IPS-18a (cell line): Measurements from ENCODE around the gene GAS2.

Experiments used
- H3K27ac ChIP-seq: one replicate; pipeline ENCODE4 v1.5.1; 2013; ENCODE audit warnings: low read length
- H3K27me3 ChIP-seq: one replicate; pipeline ENCODE4 v1.6.1; 2013; ENCODE audit warnings: mild to moderate bottlenecking, low read length; ENCODE audit not compliant: control insufficient read depth, insufficient read depth
- H3K36me3 ChIP-seq: one replicate; pipeline ENCODE4 v1.6.1; 2013; ENCODE audit warnings: low read depth, low read length; ENCODE audit not compliant: control insufficient read depth
- H3K4me1 ChIP-seq: one replicate; pipeline ENCODE4 v1.6.1; 2013; ENCODE audit warnings: low read depth, low read length; ENCODE audit not compliant: control insufficient read depth
- H3K4me3 ChIP-seq: one replicate; pipeline ENCODE4 v1.5.1; 2013; ENCODE audit warnings: low read length
- H3K9ac ChIP-seq: one replicate; pipeline ENCODE4 v1.6.1; 2013; ENCODE audit warnings: mild to moderate bottlenecking, low read length, moderate library complexity
- H3K9me3 ChIP-seq: one replicate; pipeline ENCODE4 v1.6.1; 2013; ENCODE audit warnings: low read depth, low read length; ENCODE audit not compliant: control insufficient read depth

Gene GAS2

GRCh38 chr11:22775248-22775647, 108.8 kb downstream of the GAS2 start:
- Histone ChIP-seq H3K27me3 (no peaks in the 10 kb centered on the region), H3K36me3 (no peaks in the 10 kb centered on the region), H3K9me3 (no peaks in the 10 kb centered on the region), H3K4me3 (no peak overlapping the region), H3K9ac (no peak overlapping the region), H3K4me1 (no peaks in the 10 kb centered on the region), H3K27ac (no peak overlapping the region)

DNA sequence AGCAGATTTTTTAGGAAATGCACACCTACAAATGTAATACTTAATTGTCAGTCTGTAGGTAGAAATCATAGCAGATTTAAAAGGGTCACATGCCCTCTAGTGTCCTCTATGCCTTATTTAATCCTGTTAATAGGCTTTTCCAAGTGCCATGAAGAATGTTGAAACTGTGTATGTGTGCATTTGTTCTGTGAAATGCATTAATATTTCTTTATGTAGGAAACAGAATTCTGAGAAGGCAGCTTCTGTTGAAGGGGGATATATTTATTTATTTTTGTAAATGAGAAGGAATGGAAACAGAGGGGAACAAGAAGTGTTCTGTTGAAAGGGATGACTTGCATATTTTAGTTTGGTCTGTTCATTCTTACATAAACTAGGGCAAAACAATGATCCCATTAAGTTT, 112.2 kb downstream of the GAS2 start:
- no peaks in the 10 kb centered on the region for H3K27me3 ChIP-seq
- no peaks in the 10 kb centered on the region for H3K4me1 ChIP-seq
- H3K27ac ChIP-seq = no peak overlapping the region
- no peaks in the 10 kb centered on the region for H3K9me3 ChIP-seq
- H3K9ac ChIP-seq = no peak overlapping the region
- H3K36me3 ChIP-seq = no peaks in the 10 kb centered on the region
- no peak overlapping the region for H3K4me3 ChIP-seq

GRCh38 chr11:22779850-22780249, 113.4 kb downstream of the GAS2 start:
- Histone ChIP-seq H3K27me3 (no peaks in the 10 kb centered on the region), H3K4me3 (no peak overlapping the region), H3K9ac (no peak overlapping the region), H3K9me3 (no peaks in the 10 kb centered on the region), H3K36me3 (no peaks in the 10 kb centered on the region), H3K4me1 (no peaks in the 10 kb centered on the region), H3K27ac (no peak overlapping the region)

- Histone ChIP-seq H3K27me3 (no peaks in the 10 kb centered on the region), H3K4me1 (no peaks in the 10 kb centered on the region), H3K27ac (no peak overlapping the region), H3K9ac (no peak overlapping the region), H3K9me3 (no peaks in the 10 kb centered on the region), H3K36me3 (no peaks in the 10 kb centered on the region), H3K4me3 (no peak overlapping the region)
Measured at GRCh38 chr11:22780952-22781593, 114.7 kb downstream of the GAS2 start.

- no peaks in the 10 kb centered on the region for H3K9me3 ChIP-seq
Measured at GRCh38 chr11:22785251-22785650, 118.8 kb downstream of the GAS2 start.

DNA sequence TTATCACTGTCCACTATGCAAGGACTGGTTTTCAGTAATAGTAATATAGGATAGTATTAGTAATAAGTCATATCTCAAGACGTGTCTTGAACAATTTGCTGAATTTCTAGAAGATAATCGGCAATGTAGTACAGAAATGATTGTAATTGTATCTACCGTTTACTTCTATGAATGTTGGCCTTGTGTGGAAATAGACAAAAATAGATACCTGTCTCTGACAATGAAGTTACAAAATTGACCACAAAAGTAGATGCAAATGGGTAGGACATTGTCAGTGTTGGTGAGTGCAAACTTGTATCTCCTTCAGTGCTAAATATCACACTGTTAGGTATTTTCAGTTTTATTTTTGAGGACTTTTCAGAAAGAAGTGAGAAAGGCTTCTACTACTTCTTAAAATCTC, 120.1 kb downstream of the GAS2 start:
- Histone ChIP-seq H3K27ac (no peak overlapping the region), H3K9me3 (no peaks in the 10 kb centered on the region), H3K36me3 (no peaks in the 10 kb centered on the region), H3K9ac (no peak overlapping the region), H3K27me3 (no peaks in the 10 kb centered on the region), H3K4me3 (no peak overlapping the region), H3K4me1 (no peaks in the 10 kb centered on the region)

More at GRCh38 chr11:22785251-22785650, 118.8 kb downstream of the GAS2 start:
- Histone ChIP-seq H3K27me3 (no peaks in the 10 kb centered on the region), H3K9ac (no peak overlapping the region), H3K27ac (no peak overlapping the region), H3K36me3 (no peaks in the 10 kb centered on the region), H3K4me1 (no peaks in the 10 kb centered on the region), H3K4me3 (no peak overlapping the region)

DNA sequence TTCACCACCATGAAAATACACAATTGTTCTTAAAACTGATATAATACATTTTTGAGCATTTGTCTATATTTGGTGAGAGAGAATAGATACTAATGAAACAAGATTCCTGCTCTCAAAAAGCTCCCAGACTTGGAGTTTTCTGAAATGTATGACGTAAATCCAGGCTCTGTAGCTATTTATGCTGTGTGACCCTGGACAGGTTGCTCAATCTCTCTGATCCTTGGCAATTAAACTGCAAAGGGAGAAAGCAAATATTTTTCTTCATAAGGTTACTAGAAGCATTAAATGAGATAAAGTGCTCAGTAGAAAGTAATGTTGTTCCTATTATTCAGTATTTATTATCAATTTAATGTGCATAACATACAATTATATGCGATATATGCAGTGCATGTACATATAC, 120.6 kb downstream of the GAS2 start:
- Histone ChIP-seq H3K36me3 (no peaks in the 10 kb centered on the region), H3K27me3 (no peaks in the 10 kb centered on the region), H3K9me3 (no peaks in the 10 kb centered on the region), H3K4me1 (no peaks in the 10 kb centered on the region), H3K27ac (no peak overlapping the region), H3K9ac (no peak overlapping the region), H3K4me3 (no peak overlapping the region)

DNA sequence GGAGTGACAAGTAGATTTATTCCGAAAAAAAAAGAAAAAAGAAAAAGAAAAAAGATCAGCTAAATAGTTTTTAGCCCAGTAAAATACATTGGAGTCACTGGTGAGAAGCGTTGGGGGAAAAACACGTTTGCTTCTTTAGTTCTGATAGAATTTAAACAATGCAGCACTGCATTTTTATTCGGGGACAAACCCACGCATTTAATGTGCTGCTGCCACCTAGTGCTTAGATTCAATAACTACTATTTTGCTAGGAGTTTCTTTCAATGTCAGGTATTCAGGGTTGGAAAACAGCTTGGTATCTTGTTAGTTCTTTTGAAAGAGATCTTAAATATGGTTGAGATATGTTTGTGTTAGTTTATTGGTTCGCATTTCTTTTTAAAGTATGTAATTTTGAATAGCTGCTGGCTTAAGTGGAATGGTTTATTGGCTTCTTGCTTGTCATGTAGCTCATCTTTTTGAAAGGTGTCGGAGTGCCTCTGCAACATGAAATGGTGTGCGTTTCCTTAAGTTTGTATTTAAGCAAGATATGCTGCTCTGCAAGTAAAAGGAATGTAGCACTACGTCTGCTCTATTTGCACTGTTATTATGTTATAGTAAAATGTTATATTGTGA, 121.2 kb downstream of the GAS2 start:
- Histone ChIP-seq H3K9ac (no peak overlapping the region), H3K9me3 (no peaks in the 10 kb centered on the region), H3K36me3 (no peaks in the 10 kb centered on the region), H3K4me3 (no peak overlapping the region), H3K27me3 (no peaks in the 10 kb centered on the region), H3K27ac (no peak overlapping the region), H3K4me1 (no peaks in the 10 kb centered on the region)

GRCh38 chr11:22792497-22792896, 126.1 kb downstream of the GAS2 start:
- Histone ChIP-seq H3K27ac (no peak overlapping the region), H3K9ac (no peak overlapping the region), H3K36me3 (no peaks in the 10 kb centered on the region), H3K9me3 (no peaks in the 10 kb centered on the region), H3K4me3 (no peak overlapping the region), H3K27me3 (no peaks in the 10 kb centered on the region), H3K4me1 (no peaks in the 10 kb centered on the region)

- H3K4me3 ChIP-seq = no peak overlapping the region
- H3K9ac ChIP-seq = no peak overlapping the region
- H3K27ac ChIP-seq = no peak overlapping the region
- H3K4me1 ChIP-seq = no peaks in the 10 kb centered on the region
- H3K27me3 ChIP-seq = no peaks in the 10 kb centered on the region
- H3K9me3 ChIP-seq = no peaks in the 10 kb centered on the region
- no peaks in the 10 kb centered on the region for H3K36me3 ChIP-seq
Measured at GRCh38 chr11:22795914-22796313, 129.5 kb downstream of the GAS2 start.

GRCh38 chr11:22797047-22797446, 130.6 kb downstream of the GAS2 start:
- no peaks in the 10 kb centered on the region for H3K36me3 ChIP-seq
- no peak overlapping the region for H3K27ac ChIP-seq

DNA sequence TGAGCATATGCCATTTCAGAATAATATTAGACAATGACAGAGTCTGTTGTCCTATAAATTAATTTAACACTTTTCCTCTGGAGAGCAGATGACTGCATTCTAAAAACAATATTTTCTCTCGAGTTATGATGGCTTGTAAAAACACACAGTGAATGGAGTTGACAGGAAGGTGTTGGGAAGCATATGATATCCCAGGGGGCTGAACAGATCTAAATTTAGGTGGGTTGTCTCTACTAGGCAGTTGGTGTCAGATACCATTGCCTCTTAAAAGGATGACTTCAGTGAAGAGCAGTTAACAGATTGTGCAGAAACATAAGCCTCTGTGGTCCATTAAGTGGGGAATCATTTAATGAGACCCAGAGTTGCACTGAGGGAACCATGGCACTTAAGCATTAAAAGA, 132.5 kb downstream of the GAS2 start:
- Histone ChIP-seq H3K4me1 (no peaks in the 10 kb centered on the region), H3K36me3 (no peaks in the 10 kb centered on the region), H3K9ac (no peak overlapping the region), H3K27me3 (no peaks in the 10 kb centered on the region), H3K4me3 (no peak overlapping the region), H3K9me3 (no peaks in the 10 kb centered on the region), H3K27ac (no peak overlapping the region)

More at GRCh38 chr11:22797047-22797446, 130.6 kb downstream of the GAS2 start:
- H3K27me3 ChIP-seq = no peaks in the 10 kb centered on the region
- H3K4me1 ChIP-seq = no peaks in the 10 kb centered on the region
- no peak overlapping the region for H3K9ac ChIP-seq
- H3K4me3 ChIP-seq = no peak overlapping the region
- H3K9me3 ChIP-seq = no peaks in the 10 kb centered on the region
